ENCODE results near the gene PEX26. TPM values are rescaled to one million over a fixed set of nuclear protein-coding genes. Genes with fewer than 3 reads are reported as not detected.

Gene PEX26
- total and polyA plus RNA-seq, 2 experiments from 2014 or later, result 4.0 to 48.9 TPM

DNA sequence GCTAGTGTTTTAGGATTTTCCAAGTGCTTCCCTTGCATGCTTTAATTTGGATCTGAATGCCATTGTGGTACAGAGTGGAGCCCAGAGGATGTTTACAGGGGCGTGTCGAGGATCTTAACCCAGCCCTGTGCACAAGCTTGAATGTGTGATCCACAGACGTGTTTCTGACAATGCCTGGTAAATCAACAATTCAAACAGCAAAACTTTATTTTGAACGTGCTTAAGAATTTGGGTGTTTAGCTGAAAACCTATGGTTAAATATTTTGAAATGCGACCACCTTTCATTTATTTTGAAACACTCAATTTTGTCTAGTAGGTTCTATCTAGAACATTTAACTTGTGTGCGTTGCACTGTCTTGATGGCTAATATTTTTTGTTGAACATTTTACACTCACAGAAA lies 34.6 kb downstream of the PEX26 start:
- peaks cover 47% of the 10 kb centered on the region for H3K27me3 ChIP-seq (ENCODE audit: insufficient read depth)
- no peak overlapping the region for H3K27ac ChIP-seq (ENCODE audit: low read depth)
- H3K9me3 Mint-ChIP-seq, result peaks cover 23% of the 10 kb centered on the region
- no peak overlapping the region for H2AFZ ChIP-seq
- H3K36me3 Mint-ChIP-seq (ENCODE audit: low read depth), result peaks cover 11% of the 10 kb centered on the region; the same call in 2 of the 3 replicates
- H4K20me1 ChIP-seq (replicated peaks; ENCODE audit: insufficient read depth), result no peaks in the 10 kb centered on the region
- peaks cover 36% of the 10 kb centered on the region for H3K27me3 Mint-ChIP-seq (ENCODE audit: insufficient read depth, low read depth, poor library complexity)
- no peak for DNase-seq (ENCODE audit: low spot score)
- no peaks in the 10 kb centered on the region for H3F3A ChIP-seq (replicated peaks; ENCODE audit: low read depth)
- H3K9me2 ChIP-seq (ENCODE audit: insufficient read depth), result no peaks in the 10 kb centered on the region
- H3K27ac Mint-ChIP-seq, result no peak overlapping the region
- no peak for ATAC-seq
- TF ChIP-seq ZNF331 (CRISPR knock-in tag; IDR thresholded peaks at IDR 0.05; ENCODE audit: low read depth), result no peak
- TF ChIP-seq, protein P1, sequence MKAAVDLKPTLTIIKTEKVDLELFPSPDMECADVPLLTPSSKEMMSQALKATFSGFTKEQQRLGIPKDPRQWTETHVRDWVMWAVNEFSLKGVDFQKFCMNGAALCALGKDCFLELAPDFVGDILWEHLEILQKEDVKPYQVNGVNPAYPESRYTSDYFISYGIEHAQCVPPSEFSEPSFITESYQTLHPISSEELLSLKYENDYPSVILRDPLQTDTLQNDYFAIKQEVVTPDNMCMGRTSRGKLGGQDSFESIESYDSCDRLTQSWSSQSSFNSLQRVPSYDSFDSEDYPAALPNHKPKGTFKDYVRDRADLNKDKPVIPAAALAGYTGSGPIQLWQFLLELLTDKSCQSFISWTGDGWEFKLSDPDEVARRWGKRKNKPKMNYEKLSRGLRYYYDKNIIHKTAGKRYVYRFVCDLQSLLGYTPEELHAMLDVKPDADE (IDR thresholded peaks at IDR 0.05), result no peak
- TF ChIP-seq, protein P2, sequence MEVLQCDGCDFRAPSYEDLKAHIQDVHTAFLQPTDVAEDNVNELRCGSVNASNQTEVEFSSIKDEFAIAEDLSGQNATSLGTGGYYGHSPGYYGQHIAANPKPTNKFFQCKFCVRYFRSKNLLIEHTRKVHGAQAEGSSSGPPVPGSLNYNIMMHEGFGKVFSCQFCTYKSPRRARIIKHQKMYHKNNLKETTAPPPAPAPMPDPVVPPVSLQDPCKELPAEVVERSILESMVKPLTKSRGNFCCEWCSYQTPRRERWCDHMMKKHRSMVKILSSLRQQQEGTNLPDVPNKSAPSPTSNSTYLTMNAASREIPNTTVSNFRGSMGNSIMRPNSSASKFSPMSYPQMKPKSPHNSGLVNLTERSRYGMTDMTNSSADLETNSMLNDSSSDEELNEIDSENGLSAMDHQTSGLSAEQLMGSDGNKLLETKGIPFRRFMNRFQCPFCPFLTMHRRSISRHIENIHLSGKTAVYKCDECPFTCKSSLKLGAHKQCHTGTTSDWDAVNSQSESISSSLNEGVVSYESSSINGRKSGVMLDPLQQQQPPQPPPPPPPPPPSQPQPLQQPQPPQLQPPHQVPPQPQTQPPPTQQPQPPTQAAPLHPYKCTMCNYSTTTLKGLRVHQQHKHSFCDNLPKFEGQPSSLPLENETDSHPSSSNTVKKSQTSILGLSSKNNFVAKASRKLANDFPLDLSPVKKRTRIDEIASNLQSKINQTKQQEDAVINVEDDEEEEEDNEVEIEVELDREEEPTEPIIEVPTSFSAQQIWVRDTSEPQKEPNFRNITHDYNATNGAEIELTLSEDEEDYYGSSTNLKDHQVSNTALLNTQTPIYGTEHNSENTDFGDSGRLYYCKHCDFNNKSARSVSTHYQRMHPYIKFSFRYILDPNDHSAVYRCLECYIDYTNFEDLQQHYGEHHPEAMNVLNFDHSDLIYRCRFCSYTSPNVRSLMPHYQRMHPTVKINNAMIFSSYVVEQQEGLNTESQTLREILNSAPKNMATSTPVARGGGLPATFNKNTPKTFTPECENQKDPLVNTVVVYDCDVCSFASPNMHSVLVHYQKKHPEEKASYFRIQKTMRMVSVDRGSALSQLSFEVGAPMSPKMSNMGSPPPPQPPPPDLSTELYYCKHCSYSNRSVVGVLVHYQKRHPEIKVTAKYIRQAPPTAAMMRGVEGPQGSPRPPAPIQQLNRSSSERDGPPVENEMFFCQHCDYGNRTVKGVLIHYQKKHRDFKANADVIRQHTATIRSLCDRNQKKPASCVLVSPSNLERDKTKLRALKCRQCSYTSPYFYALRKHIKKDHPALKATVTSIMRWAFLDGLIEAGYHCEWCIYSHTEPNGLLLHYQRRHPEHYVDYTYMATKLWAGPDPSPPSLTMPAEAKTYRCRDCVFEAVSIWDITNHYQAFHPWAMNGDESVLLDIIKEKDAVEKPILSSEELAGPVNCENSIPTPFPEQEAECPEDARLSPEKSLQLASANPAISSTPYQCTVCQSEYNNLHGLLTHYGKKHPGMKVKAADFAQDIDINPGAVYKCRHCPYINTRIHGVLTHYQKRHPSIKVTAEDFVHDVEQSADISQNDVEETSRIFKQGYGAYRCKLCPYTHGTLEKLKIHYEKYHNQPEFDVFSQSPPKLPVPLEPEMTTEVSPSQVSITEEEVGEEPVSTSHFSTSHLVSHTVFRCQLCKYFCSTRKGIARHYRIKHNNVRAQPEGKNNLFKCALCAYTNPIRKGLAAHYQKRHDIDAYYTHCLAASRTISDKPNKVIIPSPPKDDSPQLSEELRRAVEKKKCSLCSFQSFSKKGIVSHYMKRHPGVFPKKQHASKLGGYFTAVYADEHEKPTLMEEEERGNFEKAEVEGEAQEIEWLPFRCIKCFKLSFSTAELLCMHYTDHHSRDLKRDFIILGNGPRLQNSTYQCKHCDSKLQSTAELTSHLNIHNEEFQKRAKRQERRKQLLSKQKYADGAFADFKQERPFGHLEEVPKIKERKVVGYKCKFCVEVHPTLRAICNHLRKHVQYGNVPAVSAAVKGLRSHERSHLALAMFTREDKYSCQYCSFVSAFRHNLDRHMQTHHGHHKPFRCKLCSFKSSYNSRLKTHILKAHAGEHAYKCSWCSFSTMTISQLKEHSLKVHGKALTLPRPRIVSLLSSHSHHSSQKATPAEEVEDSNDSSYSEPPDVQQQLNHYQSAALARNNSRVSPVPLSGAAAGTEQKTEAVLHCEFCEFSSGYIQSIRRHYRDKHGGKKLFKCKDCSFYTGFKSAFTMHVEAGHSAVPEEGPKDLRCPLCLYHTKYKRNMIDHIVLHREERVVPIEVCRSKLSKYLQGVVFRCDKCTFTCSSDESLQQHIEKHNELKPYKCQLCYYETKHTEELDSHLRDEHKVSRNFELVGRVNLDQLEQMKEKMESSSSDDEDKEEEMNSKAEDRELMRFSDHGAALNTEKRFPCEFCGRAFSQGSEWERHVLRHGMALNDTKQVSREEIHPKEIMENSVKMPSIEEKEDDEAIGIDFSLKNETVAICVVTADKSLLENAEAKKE (CRISPR knock-in tag; IDR thresholded peaks at IDR 0.05), result no peak
- TF ChIP-seq JUNB (IDR thresholded peaks at IDR 0.05; ENCODE audit: unreplicated experiment), result no peak
- no peak for TF ChIP-seq EZH2 (IDR thresholded peaks at IDR 0.05; ENCODE audit: low read depth, unreplicated experiment)
- TF ChIP-seq, protein P3, sequence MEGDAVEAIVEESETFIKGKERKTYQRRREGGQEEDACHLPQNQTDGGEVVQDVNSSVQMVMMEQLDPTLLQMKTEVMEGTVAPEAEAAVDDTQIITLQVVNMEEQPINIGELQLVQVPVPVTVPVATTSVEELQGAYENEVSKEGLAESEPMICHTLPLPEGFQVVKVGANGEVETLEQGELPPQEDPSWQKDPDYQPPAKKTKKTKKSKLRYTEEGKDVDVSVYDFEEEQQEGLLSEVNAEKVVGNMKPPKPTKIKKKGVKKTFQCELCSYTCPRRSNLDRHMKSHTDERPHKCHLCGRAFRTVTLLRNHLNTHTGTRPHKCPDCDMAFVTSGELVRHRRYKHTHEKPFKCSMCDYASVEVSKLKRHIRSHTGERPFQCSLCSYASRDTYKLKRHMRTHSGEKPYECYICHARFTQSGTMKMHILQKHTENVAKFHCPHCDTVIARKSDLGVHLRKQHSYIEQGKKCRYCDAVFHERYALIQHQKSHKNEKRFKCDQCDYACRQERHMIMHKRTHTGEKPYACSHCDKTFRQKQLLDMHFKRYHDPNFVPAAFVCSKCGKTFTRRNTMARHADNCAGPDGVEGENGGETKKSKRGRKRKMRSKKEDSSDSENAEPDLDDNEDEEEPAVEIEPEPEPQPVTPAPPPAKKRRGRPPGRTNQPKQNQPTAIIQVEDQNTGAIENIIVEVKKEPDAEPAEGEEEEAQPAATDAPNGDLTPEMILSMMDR (conservative IDR thresholded peaks at IDR 0.05; ENCODE audit: low read depth in 2 of 2), result no peak
- TF ChIP-seq CREB1 (CRISPR knock-in tag; IDR thresholded peaks at IDR 0.05; ENCODE audit: low read depth), result no peak
- no peak overlapping the region for H3K4me2 ChIP-seq
- H3K4me3 Mint-ChIP-seq, result no peak overlapping the region
- H3K4me1 Mint-ChIP-seq, result peaks cover 11% of the 10 kb centered on the region
- no peaks in the 10 kb centered on the region for H3K36me3 ChIP-seq (ENCODE audit: insufficient read depth)
- peaks cover 12% of the 10 kb centered on the region; the same call in 1 of the 2 replicates for H3K4me1 ChIP-seq (ENCODE audit: insufficient read depth)
- no peaks in the 10 kb centered on the region for H3K79me2 ChIP-seq (replicated peaks; ENCODE audit: insufficient read depth)
- H3K4me3 ChIP-seq, result no peak overlapping the region

All from GM23338 (cell line).